MM.1S (cell line): ENCODE results near the gene OLFM3.

Experiments used
- CTCF ChIP-seq: fragments of 300-600 bp; sonication (generic); IDR thresholded peaks from 2 replicates; pipeline ENCODE4 v1.5.1; 2016; ENCODE audit warnings: antibody characterized with exemption, low read length, mixed read lengths
- EZH2 ChIP-seq: fragments of 300-600 bp; sonication (generic); optimal IDR thresholded peaks from 2 replicates; pipeline ENCODE3; 2017; ENCODE audit warnings: low read depth, mild to moderate bottlenecking, antibody characterized with exemption, low read length, mixed read lengths
- EZH2phosphoT487 ChIP-seq: fragments of 300-600 bp; sonication (generic); IDR thresholded peaks from 2 replicates; pipeline ENCODE4 v1.6.1; 2018; ENCODE audit warnings: antibody characterized with exemption, low read length

DNA sequence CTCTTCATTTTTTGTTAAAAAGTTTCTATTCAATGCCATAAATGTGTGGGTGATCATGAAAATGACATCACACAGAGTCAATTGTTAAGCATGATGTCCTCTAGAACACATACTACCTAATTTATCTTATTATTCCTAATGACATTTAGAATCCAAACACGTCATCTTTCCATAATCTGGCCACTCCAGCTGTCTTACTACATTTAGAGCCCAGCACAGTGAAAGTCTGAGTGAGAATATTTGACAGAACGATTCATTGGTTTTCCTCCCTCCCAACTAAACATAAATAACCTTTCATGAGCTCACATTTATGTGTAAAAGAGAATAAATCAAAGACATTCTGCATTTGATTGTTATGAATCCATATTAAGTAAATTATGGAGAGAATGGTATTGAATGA is 160.7 kb downstream of the OLFM3 start:
- no peak for TF ChIP-seq CTCF
- TF ChIP-seq EZH2 = no peak
- no peak for TF ChIP-seq EZH2phosphoT487
